GM18499 (cell line): Measurements from ENCODE around the gene SKOR1.

Experiments used
- ATAC-seq: cut with Tn5 transposase; IDR thresholded peaks from one replicate; pipeline ENCODE4 v1.9.1; 2021; ENCODE audit warnings: moderate number of reproducible peaks; ENCODE audit not compliant: insufficient read depth, unreplicated experiment

SKOR1 gene

DNA sequence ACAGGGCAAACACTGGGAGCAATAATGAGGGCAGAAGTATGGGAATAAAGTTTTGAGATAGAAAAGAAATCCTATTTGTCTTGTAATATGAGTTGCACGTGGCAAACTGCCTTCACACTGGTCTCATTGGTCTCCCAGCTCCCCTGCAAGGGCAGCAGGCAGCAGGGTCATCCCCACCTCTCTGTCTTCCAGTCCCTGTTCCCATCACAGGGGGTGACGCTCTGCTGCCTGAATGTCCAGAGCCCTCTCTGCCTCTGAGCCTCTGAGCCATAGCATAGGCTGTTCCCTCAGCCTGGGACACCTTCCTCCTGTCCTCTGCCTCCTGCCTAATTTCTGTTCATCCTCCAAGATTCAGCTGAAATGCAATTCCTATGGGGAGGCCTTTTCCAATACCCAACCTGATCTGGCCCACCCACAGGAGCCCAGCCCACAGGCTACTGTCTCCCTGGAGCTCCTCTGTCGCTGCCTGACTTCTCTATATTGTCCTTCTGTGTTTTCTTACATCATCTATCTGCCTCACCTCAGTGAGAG, 12.1 kb upstream of the SKOR1 start:
- no peak for ATAC-seq

GRCh38 chr15:67815036-67815592, 10.2 kb upstream of the SKOR1 start:
- no peak for ATAC-seq

DNA sequence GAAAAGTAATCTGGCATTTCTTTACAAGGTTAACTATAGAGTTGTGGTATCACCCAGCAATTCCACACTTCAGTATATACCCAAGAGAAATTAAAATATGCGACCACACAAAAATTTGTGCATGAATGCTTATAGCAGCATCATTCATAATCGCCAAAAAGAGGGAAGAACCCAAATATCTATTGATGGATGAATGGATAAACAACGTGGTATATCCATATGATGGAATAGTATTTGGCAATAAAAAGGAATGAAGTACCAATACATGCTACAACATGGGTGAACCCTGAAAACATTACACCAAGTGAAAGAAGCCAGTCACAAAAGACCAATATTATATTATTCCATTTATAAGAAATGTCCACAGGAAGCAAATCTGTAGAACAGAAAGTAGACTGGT, 8.6 kb upstream of the SKOR1 start:
- ATAC-seq = no peak

- no peak for ATAC-seq
Measured at GRCh38 chr15:67818464-67818863, 6.8 kb upstream of the SKOR1 start.

DNA sequence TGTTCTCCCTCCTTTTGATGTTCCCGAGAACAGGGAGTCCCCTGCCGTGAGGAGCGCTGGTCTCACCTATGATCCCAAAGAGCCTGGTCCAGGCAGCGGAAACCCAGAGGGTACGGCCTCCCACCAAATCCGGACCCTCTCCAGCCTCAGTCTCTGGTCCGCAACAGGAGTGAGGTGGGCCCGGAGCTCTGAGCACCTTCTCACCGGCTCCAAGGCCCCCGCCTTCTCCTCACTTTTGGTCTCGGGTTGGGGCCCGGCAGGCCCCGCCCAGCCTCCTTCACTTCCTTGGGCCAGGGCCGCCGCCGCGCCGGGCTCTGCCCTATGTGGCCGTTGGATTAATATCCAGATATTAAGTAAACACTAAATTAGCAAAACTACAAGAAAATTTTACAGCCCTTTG, 5.7 kb upstream of the SKOR1 start:
- no peak for ATAC-seq

DNA sequence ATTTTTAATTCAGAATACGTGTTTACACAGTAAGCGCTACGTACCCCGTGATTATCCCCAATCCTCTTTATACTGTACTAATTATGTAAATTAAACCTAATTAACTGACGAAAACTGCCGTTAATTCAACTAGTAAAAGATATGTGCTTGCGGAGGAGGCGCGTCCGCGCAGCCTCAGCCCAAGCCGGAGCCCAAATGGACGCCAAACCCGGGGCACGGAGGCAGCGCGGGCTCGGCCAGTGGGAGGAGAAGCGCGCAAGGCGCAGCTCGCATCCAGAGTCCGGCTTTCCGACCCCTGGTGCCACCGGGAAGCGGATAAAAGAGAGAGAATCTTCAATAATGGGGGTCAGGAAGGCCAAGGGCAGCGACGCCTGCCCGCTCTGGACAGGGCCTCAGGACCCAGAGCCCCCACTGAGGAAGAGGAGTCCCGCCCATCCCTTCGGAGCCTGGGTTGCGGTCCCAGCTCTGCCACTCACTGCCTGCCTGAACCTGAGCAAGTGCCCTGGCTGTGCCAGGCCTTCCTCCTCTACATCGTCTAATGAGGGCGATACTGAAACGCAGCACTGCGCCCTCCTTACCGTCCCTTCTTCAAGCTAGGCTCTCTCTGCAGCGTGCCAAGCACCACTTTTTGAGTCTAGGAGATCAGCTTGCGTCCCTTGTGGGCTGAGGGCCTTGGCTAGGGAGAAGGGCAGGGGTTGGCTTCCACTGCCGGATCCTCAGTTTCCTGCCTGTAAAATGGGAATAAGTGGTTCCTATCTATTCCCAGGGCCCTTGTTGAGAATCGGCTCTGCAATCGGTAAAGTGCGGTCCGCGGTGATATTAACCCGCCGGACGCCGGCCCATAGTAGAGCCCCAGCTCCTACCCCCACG, 5.0 kb upstream of the SKOR1 start:
- ATAC-seq = no peak

DNA sequence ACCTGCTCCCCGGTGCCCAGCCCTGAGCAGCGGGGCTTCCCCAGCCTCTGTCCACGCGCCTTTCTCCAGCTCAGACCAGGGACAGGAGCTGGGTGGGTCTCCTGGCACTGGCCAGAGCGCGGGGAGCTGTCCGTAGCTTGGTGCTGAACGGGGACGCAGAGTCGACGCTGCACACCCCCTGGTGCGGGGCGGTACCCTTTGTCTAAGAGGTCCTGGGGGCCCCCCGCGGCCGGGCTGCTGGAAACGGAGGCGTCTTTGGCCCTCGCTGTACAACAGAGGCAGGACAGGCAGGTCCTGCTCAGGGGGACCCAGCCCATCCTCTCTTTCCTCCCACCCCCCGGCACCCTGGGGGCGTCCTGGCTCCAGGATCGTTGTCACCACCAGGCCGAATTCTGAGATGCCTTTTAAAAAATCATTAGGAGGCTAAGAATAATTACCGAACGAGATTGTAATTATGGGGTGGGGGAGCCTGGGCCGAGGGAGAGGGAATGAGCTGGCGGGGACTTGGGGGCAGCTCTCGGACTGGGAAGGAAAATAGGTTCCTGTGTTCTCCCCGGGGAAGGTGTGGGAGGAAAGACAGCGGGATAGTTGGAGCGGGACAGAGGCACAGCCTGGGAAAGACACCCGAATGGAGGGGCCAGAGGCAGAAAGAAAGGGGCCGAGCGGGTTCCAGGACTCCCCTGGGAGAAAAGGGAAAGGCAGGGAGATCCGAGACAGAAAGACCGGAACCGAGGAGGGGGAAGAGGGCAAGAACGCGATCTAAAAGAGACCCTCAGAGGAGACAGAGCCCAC, 4.1 kb upstream of the SKOR1 start:
- no peak for ATAC-seq

GRCh38 chr15:67821784-67822440, 3.4 kb upstream of the SKOR1 start:
- no peak for ATAC-seq

DNA sequence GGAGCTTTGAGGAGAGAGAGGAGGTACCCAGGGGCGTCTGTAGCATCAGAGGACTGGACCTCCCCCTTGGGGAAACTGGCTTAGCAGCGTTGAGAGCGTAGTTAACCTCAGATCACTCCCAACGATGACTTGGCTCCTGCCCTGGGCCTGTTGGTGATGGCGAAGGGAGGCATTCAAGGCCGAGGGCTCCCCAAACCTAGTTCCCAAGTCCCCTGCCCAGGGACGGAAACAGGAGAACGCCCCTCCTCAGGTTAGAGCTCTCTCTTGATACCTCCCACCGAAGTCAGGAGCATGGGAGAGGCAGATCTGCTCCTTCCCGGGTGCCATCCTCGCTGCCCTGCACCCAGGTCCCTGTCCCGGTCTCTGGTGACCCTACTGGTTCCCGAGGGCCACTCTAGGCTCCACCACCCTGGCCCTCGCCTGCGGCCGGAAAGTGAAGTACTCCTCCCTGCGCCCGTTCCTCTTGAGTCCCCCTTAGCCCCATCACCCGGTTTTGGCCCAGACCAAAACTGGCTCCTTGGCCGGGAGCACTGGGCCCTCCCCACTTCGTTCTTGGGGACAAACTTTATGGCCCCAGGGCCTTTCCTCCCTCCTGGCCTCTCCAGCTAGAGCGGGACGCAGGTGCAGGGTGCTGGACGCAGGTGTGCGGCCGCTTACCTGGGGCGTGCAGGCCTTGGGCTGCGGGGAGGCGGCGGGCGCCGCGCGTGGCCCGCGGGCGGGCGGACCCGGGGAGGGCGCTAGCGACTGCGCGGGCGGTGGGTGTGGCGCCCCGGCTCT, 2.6 kb upstream of the SKOR1 start:
- no peak for ATAC-seq

DNA sequence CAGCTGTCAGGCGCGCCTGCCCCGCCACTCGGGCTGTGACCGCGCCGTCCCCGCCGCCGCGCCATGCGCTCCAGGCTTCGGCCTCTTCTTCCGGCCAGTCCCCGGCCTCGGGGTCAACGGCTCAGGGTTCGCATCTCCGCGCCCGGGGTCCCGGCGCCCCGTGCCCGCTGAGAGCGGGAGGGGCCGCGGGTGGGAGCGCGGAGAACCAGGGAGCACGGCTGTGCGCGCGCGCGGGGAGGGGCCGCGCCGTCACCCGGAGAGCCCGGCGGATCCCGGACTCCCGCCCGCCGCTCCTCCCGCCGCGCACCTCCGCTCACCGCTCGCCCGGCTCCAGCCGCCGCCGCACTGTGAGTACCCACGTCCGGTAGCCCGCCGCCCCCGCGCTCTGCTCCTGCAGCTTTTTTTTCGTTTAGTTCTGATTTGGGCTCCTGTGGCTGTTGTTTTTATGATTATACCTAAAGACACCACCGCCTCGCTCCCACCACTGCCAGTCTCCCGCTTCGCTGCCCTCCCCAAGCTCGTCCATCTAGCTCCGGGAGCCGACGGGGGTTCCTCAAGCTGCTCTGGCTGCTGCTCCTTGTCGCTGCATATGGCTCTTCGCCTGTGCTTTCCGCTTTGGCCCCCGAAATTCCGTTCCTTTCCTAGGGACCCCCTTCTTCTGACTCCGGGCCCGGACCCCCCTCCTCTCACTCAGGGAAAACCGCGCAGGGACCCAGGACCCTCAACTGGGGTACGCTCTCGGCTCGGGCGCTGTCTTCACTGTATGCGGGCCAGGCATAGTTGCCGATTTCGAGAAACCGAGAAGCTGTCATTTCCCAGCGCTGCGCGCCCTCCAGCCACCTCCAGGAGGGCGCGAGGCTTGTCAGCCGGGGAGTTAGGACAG, 1.8 kb upstream of the SKOR1 start:
- no peak for ATAC-seq

DNA sequence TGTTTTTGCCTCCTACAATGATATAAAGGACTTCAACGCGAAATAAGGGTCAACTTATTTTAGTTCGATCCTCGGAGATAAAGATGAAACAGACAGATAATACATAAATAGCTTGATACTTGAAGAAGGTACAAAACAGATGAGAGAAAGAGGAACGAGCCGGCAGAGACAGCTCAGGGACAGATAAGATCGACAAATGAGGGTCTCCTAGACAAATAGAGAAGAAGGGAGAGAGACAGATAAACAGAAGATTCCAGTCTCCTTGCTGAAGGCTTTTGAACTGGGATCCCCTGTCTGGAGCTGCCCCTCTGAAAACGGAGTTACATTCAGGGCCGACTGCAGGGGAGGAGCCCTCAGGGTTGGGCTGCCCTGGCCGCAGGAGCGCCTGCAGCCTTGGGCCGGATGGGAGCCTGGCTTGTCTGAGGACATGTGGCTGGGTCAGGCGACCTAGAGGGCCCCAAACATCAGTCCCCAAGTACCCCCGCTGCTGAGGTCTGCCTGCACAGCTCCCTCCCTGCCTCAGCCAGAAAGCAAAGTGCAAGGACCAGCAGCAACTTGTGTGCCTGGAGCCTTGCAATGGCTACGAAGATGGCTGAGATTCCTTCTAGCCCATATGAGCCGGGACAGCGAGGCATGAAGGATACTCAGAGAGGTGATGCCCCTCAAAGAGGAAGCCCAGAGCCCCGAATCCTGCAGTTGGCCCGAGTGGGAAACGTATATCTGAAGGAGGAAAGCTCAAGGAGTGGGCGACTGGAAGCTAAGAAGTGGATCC, 926 bp upstream of the SKOR1 start:
- ATAC-seq = no peak

DNA sequence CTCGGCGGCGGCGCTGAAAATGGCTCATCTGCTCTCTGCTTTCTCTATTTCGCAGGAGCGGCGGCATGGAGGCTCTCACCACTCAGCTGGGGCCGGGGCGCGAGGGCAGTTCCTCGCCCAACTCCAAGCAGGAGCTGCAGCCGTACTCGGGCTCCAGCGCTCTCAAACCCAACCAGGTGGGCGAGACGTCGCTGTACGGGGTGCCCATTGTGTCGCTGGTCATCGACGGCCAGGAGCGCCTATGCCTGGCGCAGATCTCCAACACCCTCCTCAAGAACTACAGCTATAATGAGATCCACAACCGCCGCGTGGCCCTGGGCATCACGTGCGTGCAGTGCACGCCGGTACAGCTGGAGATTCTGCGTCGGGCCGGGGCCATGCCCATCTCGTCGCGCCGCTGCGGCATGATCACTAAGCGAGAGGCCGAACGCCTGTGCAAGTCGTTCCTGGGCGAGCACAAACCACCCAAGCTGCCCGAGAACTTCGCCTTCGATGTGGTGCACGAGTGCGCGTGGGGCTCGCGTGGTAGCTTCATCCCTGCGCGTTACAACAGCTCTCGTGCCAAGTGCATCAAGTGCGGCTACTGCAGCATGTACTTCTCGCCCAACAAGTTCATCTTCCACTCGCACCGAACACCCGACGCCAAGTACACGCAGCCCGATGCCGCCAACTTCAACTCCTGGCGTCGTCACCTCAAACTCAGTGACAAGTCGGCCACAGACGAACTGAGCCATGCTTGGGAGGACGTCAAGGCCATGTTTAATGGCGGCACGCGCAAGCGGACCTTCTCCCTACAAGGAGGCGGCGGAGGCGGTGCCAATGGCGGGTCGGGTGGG, 790 bp downstream of the SKOR1 start:
- no peak for ATAC-seq

DNA sequence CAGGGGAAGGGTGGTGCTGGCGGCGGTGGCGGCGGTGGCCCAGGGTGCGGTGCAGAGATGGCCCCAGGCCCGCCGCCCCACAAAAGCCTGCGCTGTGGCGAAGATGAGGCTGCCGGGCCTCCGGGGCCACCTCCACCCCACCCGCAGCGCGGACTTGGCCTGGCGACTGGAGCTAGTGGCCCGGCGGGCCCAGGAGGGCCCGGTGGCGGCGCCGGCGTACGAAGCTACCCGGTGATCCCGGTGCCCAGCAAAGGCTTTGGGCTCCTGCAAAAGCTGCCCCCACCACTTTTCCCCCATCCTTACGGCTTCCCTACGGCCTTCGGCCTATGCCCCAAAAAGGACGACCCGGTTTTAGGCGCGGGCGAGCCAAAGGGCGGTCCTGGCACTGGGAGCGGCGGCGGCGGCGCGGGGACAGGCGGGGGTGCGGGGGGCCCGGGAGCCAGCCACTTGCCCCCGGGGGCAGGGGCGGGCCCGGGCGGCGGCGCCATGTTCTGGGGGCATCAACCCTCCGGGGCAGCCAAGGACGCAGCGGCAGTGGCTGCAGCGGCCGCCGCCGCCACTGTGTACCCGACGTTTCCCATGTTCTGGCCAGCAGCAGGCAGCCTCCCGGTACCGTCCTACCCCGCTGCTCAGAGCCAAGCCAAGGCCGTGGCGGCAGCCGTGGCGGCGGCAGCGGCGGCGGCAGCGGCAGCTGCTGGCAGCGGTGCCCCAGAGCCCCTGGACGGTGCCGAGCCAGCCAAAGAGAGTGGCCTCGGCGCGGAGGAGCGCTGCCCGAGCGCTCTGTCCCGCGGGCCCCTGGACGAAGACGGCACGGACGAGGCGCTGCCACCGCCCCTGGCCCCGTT, 1.6 kb downstream of the SKOR1 start:
- no peak for ATAC-seq

- no peak for ATAC-seq
Measured at GRCh38 chr15:67827562-67828277, 2.4 kb downstream of the SKOR1 start.

DNA sequence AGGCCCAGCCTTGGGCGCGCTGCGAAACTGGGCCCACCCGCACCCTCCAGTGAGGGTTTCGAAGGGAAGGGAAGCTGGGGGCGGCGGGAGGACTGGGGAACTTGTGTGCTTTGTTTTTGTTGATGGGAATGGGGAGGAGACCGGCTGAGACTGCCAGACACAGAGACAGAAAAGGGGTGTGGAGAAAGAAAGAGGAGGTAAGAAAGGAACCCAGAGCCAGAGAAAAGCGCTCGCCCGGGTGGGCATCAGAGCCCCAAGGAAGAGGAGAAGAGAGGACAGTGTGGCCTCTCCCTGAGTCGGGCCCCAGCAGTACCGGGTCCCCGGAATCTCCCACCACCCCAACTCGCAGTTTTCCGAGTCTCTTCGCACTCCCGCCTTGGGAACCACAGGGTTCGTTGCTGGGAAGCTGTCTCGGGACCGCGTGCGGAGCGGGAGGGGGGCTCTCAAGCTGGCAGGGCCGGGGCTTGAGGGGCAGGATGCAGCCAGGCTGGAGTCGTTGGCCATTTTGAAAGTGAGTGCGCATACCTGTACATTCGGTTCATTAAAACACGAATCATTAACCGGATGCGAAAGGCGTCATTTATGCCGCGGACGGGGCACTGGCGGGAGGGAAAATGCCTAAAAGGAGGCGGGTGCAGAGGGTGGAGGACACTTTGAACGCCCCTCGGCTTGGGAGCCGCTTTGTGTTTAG, 3.1 kb downstream of the SKOR1 start:
- ATAC-seq = no peak
